Measurements from ENCODE around the gene FSIP2.
A peak's percentile ranks its signal among the peaks of the same experiment; 100 is the strongest.

Gene FSIP2

GRCh38 chr2:185738679-185739472, at the start of gene FSIP2:
FSIP2 (plus strand) TSS chr2:185738804; CDS start chr2:185738895, 91 bp downstream.
- peak; percentile 64 for DNase-seq

GRCh38 chr2:185689906-185690539, 48.6 kb upstream of the FSIP2 start:
- DNase-seq, result no peak

- DNase-seq, result no peak
These were observed 42.8 kb upstream of the FSIP2 start for GRCh38 chr2:185695711-185696235.

- DNase-seq, result no peak
These were observed 37.7 kb upstream of the FSIP2 start for GRCh38 chr2:185700883-185701282.

- no peak for DNase-seq
These were observed 3.9 kb upstream of the FSIP2 start for GRCh38 chr2:185734658-185735057.

GRCh38 chr2:185736210-185736609, 2.4 kb upstream of the FSIP2 start:
- DNase-seq, result no peak

- DNase-seq, result no peak
These were observed 7.6 kb downstream of the FSIP2 start for GRCh38 chr2:185745864-185746859.

- no peak for DNase-seq
These were observed 18.8 kb downstream of the FSIP2 start for GRCh38 chr2:185757356-185757755.

GRCh38 chr2:185771396-185771795, 32.8 kb downstream of the FSIP2 start:
- no peak for DNase-seq

GRCh38 chr2:185780890-185781289, 42.3 kb downstream of the FSIP2 start:
- no peak for DNase-seq

- no peak for DNase-seq
These were observed 43.7 kb downstream of the FSIP2 start for GRCh38 chr2:185782223-185782769.

GRCh38 chr2:185785156-185785555, 46.6 kb downstream of the FSIP2 start:
- no peak for DNase-seq

GRCh38 chr2:185785851-185786473, 47.4 kb downstream of the FSIP2 start:
- DNase-seq, result no peak

- DNase-seq, result no peak
These were observed 48.9 kb downstream of the FSIP2 start for GRCh38 chr2:185787227-185788145.

- no peak for DNase-seq
These were observed 51.8 kb downstream of the FSIP2 start for GRCh38 chr2:185790361-185790760.

GRCh38 chr2:185793532-185794345, 55.1 kb downstream of the FSIP2 start:
- DNase-seq, result no peak

GRCh38 chr2:185796758-185797157, 58.2 kb downstream of the FSIP2 start:
- peak; percentile 27 for DNase-seq

GRCh38 chr2:185802926-185803325, 64.3 kb downstream of the FSIP2 start:
- DNase-seq, result no peak

- DNase-seq, result no peak
These were observed 68.2 kb downstream of the FSIP2 start for GRCh38 chr2:185806783-185807182.

- DNase-seq, result no peak
These were observed 68.7 kb downstream of the FSIP2 start for GRCh38 chr2:185807351-185807750.

Measured in activated CD4-positive, alpha-beta T cell treated with anti-CD3 and anti-CD28 coated beads, Interleukin-2, amount 50 U/mL, for 16 hours (primary cell).